Endothelial cell of umbilical vein (primary cell): ENCODE data around the gene FAM234B. TPM values are rescaled to one million over a fixed set of nuclear protein-coding genes. Genes with fewer than 3 reads are reported as not detected.

Experiments
- BruUV-seq: library from RNA; stranded (reverse); fragments of 400-500 nt; replicated peaks from 2 replicates; lab custom pipeline; 2021; lab: Mats Ljungman, UMichigan
- CTCF ChIA-PET: fragments of 300-600, 350-600 bp; sonication (Branson Sonifier 250); formaldehyde crosslinking; loops from one replicate; lab custom pipeline; 2021; ENCODE audit warnings: antibody characterized with exemption, inconsistent platforms; lab: Charles Lee
- POLR2A ChIA-PET: fragments of 300-600, 350-600 bp; sonication (Branson Sonifier 250); formaldehyde crosslinking; loops from one replicate; lab custom pipeline; 2021; ENCODE audit warnings: antibody characterized with exemption, inconsistent platforms; lab: Charles Lee
- DNase-seq: peaks from one replicate; pipeline ENCODE4 v3.0.0-alpha.2; 2011; ENCODE audit warnings: low read depth, low spot score
- FAIRE-seq: peaks from 2 replicates; lab custom pipeline; 2011; peaks lifted over from hg19 to GRCh38; lab: Jason Lieb, UNC
- H2AFZ ChIP-seq: 2 replicates; pipeline ENCODE4 v1.6.0; 2012; ENCODE audit warnings: low read depth, low read length, control low read depth, inconsistent platforms
- H3K27ac ChIP-seq: 2 replicates; pipeline ENCODE4 v1.5.1; 2011; ENCODE audit warnings: low read depth, mild to moderate bottlenecking, control low read depth, low read length, moderate library complexity; ENCODE audit not compliant: insufficient read depth
- H3K27me3 ChIP-seq, 2 experiments: 2 replicates each; pipeline versions ENCODE4 v1.6.0 to v1.6.1; 2011; ENCODE audit warnings: low read length in 2 of 2, mixed read lengths in 1 of 2; ENCODE audit not compliant: control insufficient read depth in 2 of 2, insufficient read depth in 2 of 2
- H3K36me3 ChIP-seq, 2 experiments: 2 replicates in 1 of 2; 3 replicates in 1 of 2; pipeline ENCODE4 v1.5.1; 2011; ENCODE audit warnings: low read length in 2 of 2, mild to moderate bottlenecking in 1 of 2, moderate library complexity in 1 of 2; ENCODE audit not compliant: control insufficient read depth in 2 of 2, insufficient read depth in 2 of 2; ENCODE audit errors: extremely low read depth in 1 of 2
- H3K4me1 ChIP-seq: 3 replicates; pipeline ENCODE4 v1.5.1; 2011; ENCODE audit warnings: mild to moderate bottlenecking, low read length; ENCODE audit not compliant: control insufficient read depth, insufficient read depth; ENCODE audit errors: extremely low read depth
- H3K4me2 ChIP-seq: 2 replicates; pipeline ENCODE4 v1.6.1; 2011; ENCODE audit warnings: low read length, control low read depth, mixed read lengths; ENCODE audit not compliant: insufficient read depth
- H3K4me3 ChIP-seq, 3 experiments: fragments of 200-600 bp in 1 of 3; sonication (generic), shearing (Covaris generic) in 1 of 3; replicated peaks in 1 of 3; 2 replicates each; pipeline ENCODE4 v1.5.1; 2011 to 2016; ENCODE audit warnings: control low read depth in 3 of 3, low read length in 3 of 3, mild to moderate bottlenecking in 2 of 3, inconsistent platforms in 1 of 3, low read depth in 1 of 3, moderate library complexity in 1 of 3; ENCODE audit not compliant: insufficient read depth in 1 of 3
- H3K79me2 ChIP-seq: 2 replicates; pipeline ENCODE4 v1.6.0; 2012; ENCODE audit warnings: low read length, inconsistent platforms; ENCODE audit not compliant: control insufficient read depth, insufficient read depth
- H3K9ac ChIP-seq: replicated peaks from 2 replicates; pipeline ENCODE3; 2011; ENCODE audit warnings: low read length, control low read depth; ENCODE audit not compliant: insufficient read depth; ENCODE audit errors: extremely low read depth
- H3K9me1 ChIP-seq: replicated peaks from 3 replicates; pipeline ENCODE4 v1.6.0; 2011; ENCODE audit warnings: mild to moderate bottlenecking, low read length; ENCODE audit not compliant: control insufficient read depth, insufficient read depth; ENCODE audit errors: extremely low read depth
- H3K9me3 ChIP-seq: replicated peaks from 2 replicates; pipeline ENCODE4 v1.5.1; 2012; ENCODE audit warnings: low read length, inconsistent platforms; ENCODE audit not compliant: control insufficient read depth, insufficient read depth
- H4K20me1 ChIP-seq: replicated peaks from 2 replicates; pipeline ENCODE3; 2011; ENCODE audit warnings: mild to moderate bottlenecking, low read length; ENCODE audit not compliant: control insufficient read depth, insufficient read depth; ENCODE audit errors: extremely low read depth
- JUN ChIP-seq: IDR thresholded peaks from 2 replicates; pipeline ENCODE4 v1.6.1; 2011; ENCODE audit warnings: borderline replicate concordance, low read depth; ENCODE audit not compliant: insufficient read length, insufficient read depth
- MYC ChIP-seq: IDR thresholded peaks from one replicate; pipeline ENCODE4 v1.6.1; 2011; ENCODE audit warnings: mild to moderate bottlenecking, low read depth, low read length
- POLR2AphosphoS5 ChIP-seq: IDR thresholded peaks from 2 replicates; pipeline ENCODE4 v1.6.1; 2012; ENCODE audit warnings: low read depth, mild to moderate bottlenecking, control low read depth, low read length, moderate library complexity; ENCODE audit not compliant: insufficient read depth
- dilution Hi-C: fragments of 300-500 bp; cut with MboI; formaldehyde crosslinking; loops from one replicate; pipeline ENCODE4 v1.15.0; 2019; ENCODE audit warnings: low sequenced_read_pairs; ENCODE audit not compliant: extremely low pct_ligation_motif_present
- intact Hi-C: fragments of 100-400 bp; cut with micrococcal nuclease; formaldehyde crosslinking; loops from one replicate; pipeline ENCODE4 v1.10.0; 2022
- polyA plus RNA-seq, 4 experiments: library from polyadenylated mRNA; depleted of rRNA in 3 of 4; stranded (reverse) in 3 of 4; unstranded in 1 of 4; fragments of >200 nt; gene quantifications; 2 replicates each; pipeline versions ENCODE4 v1.2.1 to v1.2.3, GENCODE V29; 2011 to 2012; ENCODE audit warnings: missing spikeins in 1 of 4
- total RNA-seq: library from RNA; stranded (reverse); gene quantifications from 2 replicates; pipeline ENCODE4 v1.2.3, GENCODE V29; 2021
- TF ChIP-seq, protein P1 (sequence below), 2 donors: IDR thresholded peaks; 1 replicate in 1 of 2; 2 replicates in 1 of 2; pipeline ENCODE4 v1.5.1; 2011; ENCODE audit warnings: low read length in 2 of 2, mild to moderate bottlenecking in 2 of 2, moderate library complexity in 2 of 2, control low read depth in 1 of 2, inconsistent platforms in 1 of 2, low read depth in 1 of 2; ENCODE audit not compliant: insufficient read depth in 1 of 2; ENCODE audit errors: extremely low read depth in 1 of 2

The FAM234B gene
- total and polyA plus RNA-seq, 2 donors (not counting 3 experiments of a cell fraction or from before 2014, with no cell fraction given) = 4.9 to 13.2 TPM

GRCh38 chr12:12997156-12997555 is 47.0 kb upstream of the FAM234B start:
- H3K4me1 ChIP-seq = peaks cover 22% of the 10 kb centered on the region
- no peak for DNase-seq
- TF ChIP-seq JUN = no peak
- no peak for TF ChIP-seq POLR2AphosphoS5
- no peaks in the 10 kb centered on the region for H3K36me3 ChIP-seq
- no peak overlapping the region for H3K4me3 ChIP-seq
- no peaks in the 10 kb centered on the region for H3K9me3 ChIP-seq
- H3K27me3 ChIP-seq = no peaks in the 10 kb centered on the region
- no TSS peak for BruUV-seq
- H3K4me2 ChIP-seq = no peak overlapping the region
- POLR2A ChIA-PET = interaction anchor here (0.6 kb wide), 1 partner anchor 9 kb away, joined by 3 read pairs; no protein-coding TSS in a partner anchor
- FAIRE-seq = no peak
- intact Hi-C loops (no loop called here), dilution Hi-C loops (no loop called here)
- no peaks in the 10 kb centered on the region for H4K20me1 ChIP-seq
- H3K79me2 ChIP-seq = peaks cover 8% of the 10 kb centered on the region
- no peaks in the 10 kb centered on the region for H3K9me1 ChIP-seq
- no peak overlapping the region for H2AFZ ChIP-seq
- CTCF ChIA-PET = interaction anchor here (0.8 to 5.3 kb wide), 6 partner anchors 11 to 209 kb away, joined by 3 to 23 read pairs (median 3); no protein-coding TSS in a partner anchor
- no peak overlapping the region for H3K27ac ChIP-seq
- no peak overlapping the region for H3K9ac ChIP-seq

DNA sequence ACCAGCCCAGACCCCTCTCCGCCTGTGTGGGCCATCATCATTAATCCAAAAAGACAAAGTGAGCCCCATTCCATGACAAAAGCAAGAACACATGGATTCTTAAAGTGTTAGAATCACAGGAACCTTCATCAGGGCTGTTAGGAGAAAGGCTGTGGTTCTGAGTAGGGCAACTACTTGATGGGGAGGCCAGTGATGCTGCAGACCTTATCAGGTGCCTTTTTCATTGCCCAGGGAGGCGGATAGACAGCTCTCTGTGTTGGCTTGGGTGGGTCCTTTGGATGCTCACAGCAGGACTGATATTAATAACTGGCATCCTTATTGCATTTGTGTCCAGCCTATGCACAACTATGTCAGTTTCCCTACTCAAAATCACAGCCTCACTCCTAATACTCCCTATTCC is 46.4 kb upstream of the FAM234B start:
- intact Hi-C loops (no loop called here), dilution Hi-C loops (no loop called here)

More for the DNA sequence above, 46.4 kb upstream of the FAM234B start:
- Histone ChIP-seq H3K4me1 (peaks cover 22% of the 10 kb centered on the region), H4K20me1 (no peaks in the 10 kb centered on the region), H3K4me2 (no peak overlapping the region), H3K9ac (no peak overlapping the region), H3K79me2 (peaks cover 8% of the 10 kb centered on the region), H3K27ac (no peak overlapping the region), H2AFZ (no peak overlapping the region), H3K4me3 (no peak overlapping the region), H3K36me3 (no peaks in the 10 kb centered on the region), H3K9me3 (no peaks in the 10 kb centered on the region), H3K9me1 (no peaks in the 10 kb centered on the region), H3K27me3 (no peaks in the 10 kb centered on the region)
- CTCF ChIA-PET = interaction anchor here (1.2 to 5.3 kb wide), 7 partner anchors 11 to 214 kb away, joined by 3 to 23 read pairs (median 4); no protein-coding TSS in a partner anchor
- POLR2A ChIA-PET = no interaction called here
- FAIRE-seq (no peak), DNase-seq (no peak)
- no TSS peak for BruUV-seq
- TF ChIP-seq, protein P1, sequence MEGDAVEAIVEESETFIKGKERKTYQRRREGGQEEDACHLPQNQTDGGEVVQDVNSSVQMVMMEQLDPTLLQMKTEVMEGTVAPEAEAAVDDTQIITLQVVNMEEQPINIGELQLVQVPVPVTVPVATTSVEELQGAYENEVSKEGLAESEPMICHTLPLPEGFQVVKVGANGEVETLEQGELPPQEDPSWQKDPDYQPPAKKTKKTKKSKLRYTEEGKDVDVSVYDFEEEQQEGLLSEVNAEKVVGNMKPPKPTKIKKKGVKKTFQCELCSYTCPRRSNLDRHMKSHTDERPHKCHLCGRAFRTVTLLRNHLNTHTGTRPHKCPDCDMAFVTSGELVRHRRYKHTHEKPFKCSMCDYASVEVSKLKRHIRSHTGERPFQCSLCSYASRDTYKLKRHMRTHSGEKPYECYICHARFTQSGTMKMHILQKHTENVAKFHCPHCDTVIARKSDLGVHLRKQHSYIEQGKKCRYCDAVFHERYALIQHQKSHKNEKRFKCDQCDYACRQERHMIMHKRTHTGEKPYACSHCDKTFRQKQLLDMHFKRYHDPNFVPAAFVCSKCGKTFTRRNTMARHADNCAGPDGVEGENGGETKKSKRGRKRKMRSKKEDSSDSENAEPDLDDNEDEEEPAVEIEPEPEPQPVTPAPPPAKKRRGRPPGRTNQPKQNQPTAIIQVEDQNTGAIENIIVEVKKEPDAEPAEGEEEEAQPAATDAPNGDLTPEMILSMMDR (IDR thresholded peaks at IDR 0.05; ENCODE audit: extremely low read depth in 1 of 2, insufficient read depth in 1 of 2, low read depth in 1 of 2, low read length in 2 of 2) = no peak
- TF ChIP-seq MYC (no peak), POLR2AphosphoS5 (no peak)
